HepG2 (cell line): ENCODE results near the gene NMNAT3. TPM values are rescaled to one million over a fixed set of nuclear protein-coding genes. Genes with fewer than 3 reads are reported as not detected.

Experiments used
- BCL6 ChIP-seq: IDR thresholded peaks from 2 replicates; pipeline ENCODE4 v1.6.1; 2016; ENCODE audit warnings: missing genetic modification reagents, missing compliant biosample characterization
- GZF1 ChIP-seq: sonication (generic); formaldehyde crosslinking; IDR thresholded peaks from 2 replicates; pipeline ENCODE4 v1.5.1; 2020; ENCODE audit warnings: mild to moderate bottlenecking, missing genetic modification reagents
- HIVEP1 ChIP-seq: sonication (generic); formaldehyde crosslinking; IDR thresholded peaks from 2 replicates; pipeline ENCODE4 v1.4.0; 2020; ENCODE audit warnings: mild to moderate bottlenecking, missing genetic modification reagents
- NBN ChIP-seq: fragments of 450-650 bp; conservative IDR thresholded peaks from 2 replicates; pipeline ENCODE4 v1.6.1; 2017
- NFYC ChIP-seq: IDR thresholded peaks from 2 replicates; pipeline ENCODE4 v1.6.1; 2016; ENCODE audit warnings: missing genetic modification reagents, missing compliant biosample characterization
- PHF20 ChIP-seq: sonication (generic); formaldehyde crosslinking; IDR thresholded peaks from 2 replicates; pipeline ENCODE4 v1.5.0; 2020; ENCODE audit warnings: mild to moderate bottlenecking, missing genetic modification reagents
- RELA ChIP-seq: sonication (generic); formaldehyde crosslinking; IDR thresholded peaks from 2 replicates; pipeline ENCODE4 v1.4.0; 2020; ENCODE audit warnings: missing genetic modification reagents
- RNF2 ChIP-seq: fragments of 450-650 bp; conservative IDR thresholded peaks from 2 replicates; pipeline ENCODE4 v1.6.1; 2016; ENCODE audit warnings: low read depth
- SALL2 ChIP-seq: sonication (generic); formaldehyde crosslinking; IDR thresholded peaks from 2 replicates; pipeline ENCODE4 v1.8.1; 2023; ENCODE audit warnings: mild to moderate bottlenecking, missing genetic modification reagents, inconsistent platforms
- SOX6 ChIP-seq, 2 experiments: fragments of 450-650 bp in 1 of 2; sonication (generic) in 1 of 2; formaldehyde crosslinking in 1 of 2; IDR thresholded peaks; 2 replicates each; pipeline versions ENCODE4 v1.4.0 to v1.6.1; 2017 to 2020; ENCODE audit warnings: antibody characterized with exemption in 1 of 2, mild to moderate bottlenecking in 1 of 2, missing genetic modification reagents in 1 of 2
- TP53 ChIP-seq: sonication (generic); formaldehyde crosslinking; conservative IDR thresholded peaks from 2 replicates; pipeline ENCODE4 v1.4.0; 2020; ENCODE audit warnings: missing genetic modification reagents
- ZNF605 ChIP-seq: sonication (generic); formaldehyde crosslinking; IDR thresholded peaks from 2 replicates; pipeline ENCODE4 v1.8.0; 2022; ENCODE audit warnings: mild to moderate bottlenecking, missing genetic modification reagents
- polyA plus RNA-seq, 8 experiments: library from polyadenylated mRNA; depleted of rRNA in 3 of 8; stranded (reverse) in 7 of 8; unstranded in 1 of 8; fragments of >200 nt; fragmentation: Illumina TruSeq in 4 of 8; extraction: Trizol in 4 of 8; gene quantifications; 2 replicates each; pipeline versions ENCODE4 v1.2.1 to v1.2.3, GENCODE V29; 2011 to 2016; ENCODE audit warnings: low read depth in 4 of 8, missing spikeins in 1 of 8, mixed read lengths in 1 of 8; ENCODE audit not compliant: insufficient read depth in 1 of 8
- total RNA-seq, 5 experiments: library from RNA; depleted of rRNA; stranded (reverse); fragments of >200 nt; fragmentation: Illumina TruSeq; extraction: Trizol; gene quantifications; 2 replicates each; pipeline ENCODE4 v1.2.3, GENCODE V29; 2016; ENCODE audit warnings: low read depth in 1 of 5
- TF ChIP-seq, protein P1 (sequence below): sonication (generic); formaldehyde crosslinking; IDR thresholded peaks from 2 replicates; pipeline ENCODE4 v1.5.0; 2020; ENCODE audit warnings: mild to moderate bottlenecking, missing genetic modification reagents, borderline replicate concordance
- TF ChIP-seq, protein P2 (sequence below), 2 experiments: fragments of 450-650 bp in 1 of 2; sonication (generic) in 1 of 2; formaldehyde crosslinking in 1 of 2; IDR thresholded peaks; 2 replicates each; pipeline versions ENCODE4 v1.6.1 to v1.8.0; 2016 to 2022; ENCODE audit warnings: antibody characterized with exemption in 1 of 2, mild to moderate bottlenecking in 1 of 2, missing genetic modification reagents in 1 of 2
- TF ChIP-seq, protein P3 (sequence below), 2 experiments: sonication (generic) in 1 of 2; formaldehyde crosslinking in 1 of 2; IDR thresholded peaks; 2 replicates each; pipeline versions ENCODE4 v1.5.1 to v1.6.1; 2011 to 2020; ENCODE audit warnings: borderline replicate concordance in 1 of 2, low read depth in 1 of 2, low read length in 1 of 2, mild to moderate bottlenecking in 1 of 2, missing genetic modification reagents in 1 of 2, moderate library complexity in 1 of 2

Gene NMNAT3
- total and polyA plus RNA-seq, 2 of the 13 experiments (the other 11 are each of a cell fraction or from before 2014, with no cell fraction given) = 6.1 to 7.0 TPM

DNA sequence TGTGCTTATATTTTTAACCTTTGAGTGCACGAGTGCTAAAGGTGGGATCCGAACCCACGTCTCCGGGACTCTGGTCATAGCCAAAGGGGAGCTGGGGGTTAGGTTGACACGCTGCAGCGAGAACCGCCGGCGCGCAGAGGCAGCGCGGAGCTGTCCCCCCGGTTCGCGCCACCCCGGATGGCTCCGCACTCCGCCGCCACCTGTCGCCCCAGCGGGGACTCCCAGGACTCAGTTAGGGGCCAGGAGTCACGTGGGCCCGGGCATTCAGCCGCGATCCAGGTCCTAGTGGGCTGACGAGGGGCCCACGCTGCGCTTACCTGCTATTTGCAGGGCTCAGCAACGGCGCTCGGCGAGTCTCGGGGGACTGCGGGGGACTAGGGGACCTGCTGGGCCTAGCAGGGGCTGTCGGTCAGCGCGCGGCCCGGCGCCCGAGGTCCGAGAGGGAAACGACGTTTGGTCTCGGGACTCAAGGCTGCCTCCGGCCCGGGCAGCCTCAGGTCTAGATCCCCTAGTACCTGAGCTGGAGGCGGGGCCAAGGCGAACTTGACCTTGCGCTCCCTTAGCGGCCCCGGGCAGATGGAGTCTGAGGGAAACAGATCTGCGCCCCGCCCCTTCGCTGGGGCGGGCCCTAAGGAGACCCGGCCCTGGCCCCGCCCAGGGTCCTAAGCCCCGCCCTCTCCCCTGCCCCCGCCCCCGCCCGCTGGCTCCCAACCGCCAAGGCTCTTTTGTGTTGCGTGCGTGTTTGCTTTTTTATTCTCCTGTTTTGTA is at the start of gene NMNAT3 (continued):
- TF ChIP-seq SOX6 (IDR thresholded peaks at IDR 0.05) (no peak), SOX6 (CRISPR knock-in tag; IDR thresholded peaks at IDR 0.05) (peak; percentile 21; the same call in 1 of the 2 replicates), NBN (no peak), BCL6 (CRISPR knock-in tag) (peak; percentile 63), NFYC (CRISPR knock-in tag) (no peak), RNF2 (peak; percentile 67; the same call in 1 of the 2 replicates), RELA (CRISPR knock-in tag) (no peak; the same call in 1 of the 2 replicates), GZF1 (0 out of 2 replicates have a peak, but pooled peaks have one; percentile 54), PHF20 (peak; percentile 24; the same call in 1 of the 2 replicates), SALL2 (CRISPR knock-in tag) (no peak), ZNF605 (CRISPR knock-in tag) (peak; percentile 82), HIVEP1 (CRISPR knock-in tag) (peak; percentile 41; the same call in 1 of the 2 replicates), TP53 (CRISPR knock-in tag) (no peak)
- TF ChIP-seq, protein P1, sequence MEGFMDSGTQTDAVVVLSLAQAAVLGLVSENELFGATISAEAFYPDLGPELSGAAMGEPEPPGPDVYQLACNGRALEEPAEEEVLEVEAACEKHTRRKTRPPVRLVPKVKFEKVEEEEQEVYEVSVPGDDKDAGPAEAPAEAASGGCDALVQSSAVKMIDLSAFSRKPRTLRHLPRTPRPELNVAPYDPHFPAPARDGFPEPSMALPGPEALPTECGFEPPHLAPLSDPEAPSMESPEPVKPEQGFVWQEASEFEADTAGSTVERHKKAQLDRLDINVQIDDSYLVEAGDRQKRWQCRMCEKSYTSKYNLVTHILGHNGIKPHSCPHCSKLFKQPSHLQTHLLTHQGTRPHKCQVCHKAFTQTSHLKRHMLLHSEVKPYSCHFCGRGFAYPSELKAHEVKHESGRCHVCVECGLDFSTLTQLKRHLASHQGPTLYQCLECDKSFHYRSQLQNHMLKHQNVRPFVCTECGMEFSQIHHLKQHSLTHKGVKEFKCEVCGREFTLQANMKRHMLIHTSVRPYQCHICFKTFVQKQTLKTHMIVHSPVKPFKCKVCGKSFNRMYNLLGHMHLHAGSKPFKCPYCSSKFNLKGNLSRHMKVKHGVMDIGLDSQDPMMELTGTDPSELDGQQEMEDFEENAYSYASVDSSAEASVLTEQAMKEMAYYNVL (CRISPR knock-in tag) = 0 out of 2 replicates have a peak, but pooled peaks have one; percentile 24
- TF ChIP-seq, protein P2, sequence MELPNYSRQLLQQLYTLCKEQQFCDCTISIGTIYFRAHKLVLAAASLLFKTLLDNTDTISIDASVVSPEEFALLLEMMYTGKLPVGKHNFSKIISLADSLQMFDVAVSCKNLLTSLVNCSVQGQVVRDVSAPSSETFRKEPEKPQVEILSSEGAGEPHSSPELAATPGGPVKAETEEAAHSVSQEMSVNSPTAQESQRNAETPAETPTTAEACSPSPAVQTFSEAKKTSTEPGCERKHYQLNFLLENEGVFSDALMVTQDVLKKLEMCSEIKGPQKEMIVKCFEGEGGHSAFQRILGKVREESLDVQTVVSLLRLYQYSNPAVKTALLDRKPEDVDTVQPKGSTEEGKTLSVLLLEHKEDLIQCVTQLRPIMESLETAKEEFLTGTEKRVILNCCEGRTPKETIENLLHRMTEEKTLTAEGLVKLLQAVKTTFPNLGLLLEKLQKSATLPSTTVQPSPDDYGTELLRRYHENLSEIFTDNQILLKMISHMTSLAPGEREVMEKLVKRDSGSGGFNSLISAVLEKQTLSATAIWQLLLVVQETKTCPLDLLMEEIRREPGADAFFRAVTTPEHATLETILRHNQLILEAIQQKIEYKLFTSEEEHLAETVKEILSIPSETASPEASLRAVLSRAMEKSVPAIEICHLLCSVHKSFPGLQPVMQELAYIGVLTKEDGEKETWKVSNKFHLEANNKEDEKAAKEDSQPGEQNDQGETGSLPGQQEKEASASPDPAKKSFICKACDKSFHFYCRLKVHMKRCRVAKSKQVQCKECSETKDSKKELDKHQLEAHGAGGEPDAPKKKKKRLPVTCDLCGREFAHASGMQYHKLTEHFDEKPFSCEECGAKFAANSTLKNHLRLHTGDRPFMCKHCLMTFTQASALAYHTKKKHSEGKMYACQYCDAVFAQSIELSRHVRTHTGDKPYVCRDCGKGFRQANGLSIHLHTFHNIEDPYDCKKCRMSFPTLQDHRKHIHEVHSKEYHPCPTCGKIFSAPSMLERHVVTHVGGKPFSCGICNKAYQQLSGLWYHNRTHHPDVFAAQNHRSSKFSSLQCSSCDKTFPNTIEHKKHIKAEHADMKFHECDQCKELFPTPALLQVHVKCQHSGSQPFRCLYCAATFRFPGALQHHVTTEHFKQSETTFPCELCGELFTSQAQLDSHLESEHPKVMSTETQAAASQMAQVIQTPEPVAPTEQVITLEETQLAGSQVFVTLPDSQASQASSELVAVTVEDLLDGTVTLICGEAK (IDR thresholded peaks at IDR 0.05) = no peak
- TF ChIP-seq, protein P2 (CRISPR knock-in tag; IDR thresholded peaks at IDR 0.05) = peak; percentile 40; the same call in 1 of the 2 replicates
- TF ChIP-seq, protein P3, sequence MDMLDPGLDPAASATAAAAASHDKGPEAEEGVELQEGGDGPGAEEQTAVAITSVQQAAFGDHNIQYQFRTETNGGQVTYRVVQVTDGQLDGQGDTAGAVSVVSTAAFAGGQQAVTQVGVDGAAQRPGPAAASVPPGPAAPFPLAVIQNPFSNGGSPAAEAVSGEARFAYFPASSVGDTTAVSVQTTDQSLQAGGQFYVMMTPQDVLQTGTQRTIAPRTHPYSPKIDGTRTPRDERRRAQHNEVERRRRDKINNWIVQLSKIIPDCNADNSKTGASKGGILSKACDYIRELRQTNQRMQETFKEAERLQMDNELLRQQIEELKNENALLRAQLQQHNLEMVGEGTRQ (IDR thresholded peaks at IDR 0.05; ENCODE audit: low read depth, low read length) = peak; percentile 69
- TF ChIP-seq, protein P3 (CRISPR knock-in tag; IDR thresholded peaks at IDR 0.05; ENCODE audit: borderline replicate concordance) = peak; percentile 94; the same call in 1 of the 2 replicates
